Measurements from ENCODE around the gene TBC1D12. TPM values are rescaled to one million over a fixed set of nuclear protein-coding genes. Genes with fewer than 3 reads are reported as not detected.
"Not testable (repeated sequence)": the region's sequence is repeated elsewhere in the genome, so short reads cannot be mapped to it uniquely, and the experiment has no call there.

Gene TBC1D12
- total RNA-seq, 1 donor from 2014 or later = 5.1 TPM

GRCh38 chr10:94370501-94370900, 31.8 kb upstream of the TBC1D12 start:
- TF ChIP-seq CTCF (IDR thresholded peaks at IDR 0.05; ENCODE audit: partially characterized antibody, unreplicated experiment) = no peak
- no peak for DNase-seq

GRCh38 chr10:94375374-94375773, 27.0 kb upstream of the TBC1D12 start:
- H3K27me3 Mint-ChIP-seq (ENCODE audit: unreplicated experiment) = peaks cover 2% of the 10 kb centered on the region
- no peaks in the 10 kb centered on the region for H3K9me3 Mint-ChIP-seq (ENCODE audit: unreplicated experiment)
- DNase-seq = no peak
- H3K4me3 Mint-ChIP-seq (ENCODE audit: unreplicated experiment) = no peak overlapping the region
- TF ChIP-seq CTCF (IDR thresholded peaks at IDR 0.05; ENCODE audit: partially characterized antibody, unreplicated experiment) = no peak
- no peaks in the 10 kb centered on the region for H3K36me3 Mint-ChIP-seq (ENCODE audit: unreplicated experiment)
- no peaks in the 10 kb centered on the region for H3K4me1 Mint-ChIP-seq (ENCODE audit: low read depth, unreplicated experiment)
- no peak overlapping the region for H3K27ac Mint-ChIP-seq (ENCODE audit: unreplicated experiment)

More at GRCh38 chr10:94370501-94370900, 31.8 kb upstream of the TBC1D12 start:
- no peak overlapping the region for H3K4me3 Mint-ChIP-seq (ENCODE audit: unreplicated experiment)
- no peaks in the 10 kb centered on the region for H3K4me1 Mint-ChIP-seq (ENCODE audit: low read depth, unreplicated experiment)
- H3K27me3 Mint-ChIP-seq (ENCODE audit: unreplicated experiment) = no peaks in the 10 kb centered on the region
- no peaks in the 10 kb centered on the region for H3K36me3 Mint-ChIP-seq (ENCODE audit: unreplicated experiment)
- no peaks in the 10 kb centered on the region for H3K9me3 Mint-ChIP-seq (ENCODE audit: unreplicated experiment)
- no peak overlapping the region for H3K27ac Mint-ChIP-seq (ENCODE audit: unreplicated experiment)

GRCh38 chr10:94376865-94377264, 25.5 kb upstream of the TBC1D12 start:
- Mint-ChIP-seq H3K9me3 (ENCODE audit: unreplicated experiment) (no peaks in the 10 kb centered on the region), H3K36me3 (ENCODE audit: unreplicated experiment) (no peaks in the 10 kb centered on the region), H3K4me3 (ENCODE audit: unreplicated experiment) (no peak overlapping the region), H3K27me3 (ENCODE audit: unreplicated experiment) (peaks cover 2% of the 10 kb centered on the region), H3K27ac (ENCODE audit: unreplicated experiment) (no peak overlapping the region), H3K4me1 (ENCODE audit: low read depth, unreplicated experiment) (no peaks in the 10 kb centered on the region)
- no peak for TF ChIP-seq CTCF (IDR thresholded peaks at IDR 0.05; ENCODE audit: partially characterized antibody, unreplicated experiment)
- no peak for DNase-seq

- no peak overlapping the region for H3K27ac Mint-ChIP-seq (ENCODE audit: unreplicated experiment)
- no peaks in the 10 kb centered on the region for H3K27me3 Mint-ChIP-seq (ENCODE audit: unreplicated experiment)
- DNase-seq = no peak
- H3K4me1 Mint-ChIP-seq (ENCODE audit: low read depth, unreplicated experiment) = no peaks in the 10 kb centered on the region
- H3K4me3 Mint-ChIP-seq (ENCODE audit: unreplicated experiment) = no peak overlapping the region
- TF ChIP-seq CTCF (IDR thresholded peaks at IDR 0.05; ENCODE audit: partially characterized antibody, unreplicated experiment) = no peak
- no peaks in the 10 kb centered on the region for H3K36me3 Mint-ChIP-seq (ENCODE audit: unreplicated experiment)
- no peaks in the 10 kb centered on the region for H3K9me3 Mint-ChIP-seq (ENCODE audit: unreplicated experiment)
Measured at GRCh38 chr10:94383530-94383929, 18.8 kb upstream of the TBC1D12 start.

- H3K27ac Mint-ChIP-seq (ENCODE audit: unreplicated experiment); H3K9me3 Mint-ChIP-seq (ENCODE audit: unreplicated experiment); DNase-seq: not testable (repeated sequence)
Measured at GRCh38 chr10:94385733-94386132, 16.6 kb upstream of the TBC1D12 start.

GRCh38 chr10:94392117-94392516, 10.2 kb upstream of the TBC1D12 start:
- H3K36me3 Mint-ChIP-seq (ENCODE audit: unreplicated experiment); H3K9me3 Mint-ChIP-seq (ENCODE audit: unreplicated experiment); H3K27me3 Mint-ChIP-seq (ENCODE audit: unreplicated experiment); H3K27ac Mint-ChIP-seq (ENCODE audit: unreplicated experiment); DNase-seq; H3K4me3 Mint-ChIP-seq (ENCODE audit: unreplicated experiment); H3K4me1 Mint-ChIP-seq (ENCODE audit: low read depth, unreplicated experiment): not testable (repeated sequence)

More at GRCh38 chr10:94385733-94386132, 16.6 kb upstream of the TBC1D12 start:
- not testable (repeated sequence) for H3K4me3 Mint-ChIP-seq (ENCODE audit: unreplicated experiment); H3K27me3 Mint-ChIP-seq (ENCODE audit: unreplicated experiment); H3K36me3 Mint-ChIP-seq (ENCODE audit: unreplicated experiment); H3K4me1 Mint-ChIP-seq (ENCODE audit: low read depth, unreplicated experiment)
